HepG2 (cell line): ENCODE data around the gene KIF17. TPM values are rescaled to one million over a fixed set of nuclear protein-coding genes. Genes with fewer than 3 reads are reported as not detected.

Source experiments
- ATAC-seq: fragments of 200-7000 bp; cut with Tn5 transposase; 3 replicates; pipeline ENCODE4 v1.9.1; 2020; ENCODE audit warnings: mild to moderate bottlenecking, moderate library complexity
- BruUV-seq: library from RNA; stranded (reverse); fragments of 400-500 nt; replicated peaks from 2 replicates; lab custom pipeline; 2021; lab: Mats Ljungman, UMichigan
- CTCF ChIA-PET: fragments of 300-600 bp; formaldehyde crosslinking; extraction: SDS; loops from one replicate; lab custom pipeline; 2021; ENCODE audit warnings: low total read pairs, inconsistent platforms, low intra/inter-chr PET ratio; lab: Yijun Ruan, JAX
- POLR2A ChIA-PET: fragments of 350-600 bp; sonication (Branson Sonifier 250); formaldehyde crosslinking; loops from one replicate; lab custom pipeline; 2020; ENCODE audit warnings: antibody characterized with exemption, inconsistent platforms; lab: Yijun Ruan, JAX
- DNase-seq: peaks from one replicate; pipeline ENCODE4 v3.0.0-alpha.2; 2015; ENCODE audit warnings: low spot score
- FAIRE-seq: peaks from 3 replicates; lab custom pipeline; 2011; peaks lifted over from hg19 to GRCh38; lab: Jason Lieb, UNC
- H2AFZ ChIP-seq: one replicate; pipeline ENCODE4 v1.6.1; 2011; ENCODE audit warnings: low read length, inconsistent platforms
- H3K27ac ChIP-seq: fragments of 300-600 bp; 3 replicates; pipeline ENCODE4 v1.8.0; 2011; ENCODE audit warnings: mixed run types, mild to moderate bottlenecking, mixed read lengths, low read length, inconsistent platforms; ENCODE audit not compliant: insufficient read depth; ENCODE audit errors: extremely low read length
- H3K27me3 ChIP-seq, 2 experiments: fragments of 200-600 bp in 1 of 2; 2 replicates in 1 of 2; 3 replicates in 1 of 2; pipeline versions ENCODE4 v1.6.0 to v1.8.0; 2011; ENCODE audit warnings: low read length in 2 of 2, mild to moderate bottlenecking in 2 of 2, moderate library complexity in 2 of 2, inconsistent platforms in 1 of 2; ENCODE audit not compliant: insufficient read depth in 2 of 2, control insufficient read depth in 1 of 2
- H3K36me3 ChIP-seq, 2 experiments: fragments of 200-600 bp in 1 of 2; replicated peaks in 1 of 2; 2 replicates in 1 of 2; 3 replicates in 1 of 2; pipeline versions ENCODE4 v1.5.1 to v1.8.0; 2011; ENCODE audit warnings: low read length in 2 of 2, inconsistent platforms in 1 of 2; ENCODE audit not compliant: insufficient read depth in 2 of 2, control insufficient read depth in 1 of 2
- H3K4me1 ChIP-seq: 2 replicates; pipeline ENCODE4 v1.5.1; 2012; ENCODE audit warnings: low read length, inconsistent platforms; ENCODE audit not compliant: insufficient read depth
- H3K4me2 ChIP-seq: 2 replicates; pipeline ENCODE4 v1.6.0; 2011; ENCODE audit warnings: low read depth, low read length, inconsistent platforms
- H3K4me3 ChIP-seq, 3 experiments: fragments of 200-600 bp in 1 of 3; sonication (generic), shearing (Covaris generic) in 1 of 3; replicated peaks in 1 of 3; 2 replicates each; pipeline ENCODE4 v1.5.1; 2011 to 2016; ENCODE audit warnings: low read length in 3 of 3, inconsistent platforms in 2 of 3, low read depth in 2 of 3, mild to moderate bottlenecking in 2 of 3, control low read depth in 1 of 3, mixed read lengths in 1 of 3; ENCODE audit not compliant: insufficient read depth in 1 of 3
- H3K79me2 ChIP-seq: one replicate; pipeline ENCODE4 v1.6.1; 2011; ENCODE audit warnings: low read length, inconsistent platforms; ENCODE audit not compliant: insufficient read depth
- H3K9ac ChIP-seq: 2 replicates; pipeline ENCODE4 v1.6.0; 2011; ENCODE audit warnings: mild to moderate bottlenecking, low read depth, low read length, inconsistent platforms; ENCODE audit not compliant: insufficient read depth
- H3K9me3 ChIP-seq: 2 replicates; pipeline ENCODE4 v1.5.1; 2012; ENCODE audit warnings: mild to moderate bottlenecking, low read length
- H4K20me1 ChIP-seq: 2 replicates; pipeline ENCODE4 v1.6.0; 2011; ENCODE audit warnings: inconsistent platforms, mild to moderate bottlenecking, low read length, moderate library complexity; ENCODE audit not compliant: insufficient read depth
- AGO2 ChIP-seq: fragments of 200-400 bp; formaldehyde crosslinking; optimal IDR thresholded peaks from 2 replicates; pipeline ENCODE3; 2017; ENCODE audit warnings: mild to moderate bottlenecking, low read depth, low read length, moderate library complexity
- NFE2L2 ChIP-seq: fragments of 150-350 bp; IDR thresholded peaks from 2 replicates; pipeline ENCODE4 v1.6.1; 2014; ENCODE audit warnings: low read length
- NFKB2 ChIP-seq: sonication (generic); formaldehyde crosslinking; IDR thresholded peaks from 2 replicates; pipeline ENCODE4 v1.4.0; 2020; ENCODE audit warnings: missing genetic modification reagents, borderline replicate concordance
- WGBS: methylation state at CpG from one replicate; pipeline ENCODE4 v1.1.6; 2017; ENCODE audit warnings: low lambda C conversion rate; 5-methylcytosine and 5-hydroxymethylcytosine counted together
- in situ Hi-C: cut with HindIII; loops from 2 replicates; pipeline ENCODE4 v1.10.0; 2017; ENCODE audit warnings: low pct_unique_long_range_greater_than_20kb; ENCODE audit not compliant: extremely low pct_ligation_motif_present
- intact Hi-C: fragments of 100-400 bp; cut with micrococcal nuclease; formaldehyde crosslinking; loops from one replicate; pipeline ENCODE4 v1.10.0; 2022; ENCODE audit not compliant: unreplicated experiment
- polyA plus RNA-seq, 8 experiments: library from polyadenylated mRNA; depleted of rRNA in 3 of 8; stranded (reverse) in 7 of 8; unstranded in 1 of 8; fragments of >200 nt; fragmentation: Illumina TruSeq in 4 of 8; extraction: Trizol in 4 of 8; gene quantifications; 2 replicates each; pipeline versions ENCODE4 v1.2.1 to v1.2.3, GENCODE V29; 2011 to 2016; ENCODE audit warnings: low read depth in 4 of 8, missing spikeins in 1 of 8, mixed read lengths in 1 of 8; ENCODE audit not compliant: insufficient read depth in 1 of 8
- total RNA-seq, 5 experiments: library from RNA; depleted of rRNA; stranded (reverse); fragments of >200 nt; fragmentation: Illumina TruSeq; extraction: Trizol; gene quantifications; 2 replicates each; pipeline ENCODE4 v1.2.3, GENCODE V29; 2016; ENCODE audit warnings: low read depth in 1 of 5
- TF ChIP-seq, protein P1 (sequence below): sonication (generic); formaldehyde crosslinking; IDR thresholded peaks from 2 replicates; pipeline ENCODE4 v1.4.0; 2020; ENCODE audit warnings: mild to moderate bottlenecking, low read depth, missing genetic modification reagents

The KIF17 gene
- total and polyA plus RNA-seq, 2 of the 13 experiments (the other 11 are each of a cell fraction or from before 2014, with no cell fraction given), result 0.24 to 0.44 TPM

DNA sequence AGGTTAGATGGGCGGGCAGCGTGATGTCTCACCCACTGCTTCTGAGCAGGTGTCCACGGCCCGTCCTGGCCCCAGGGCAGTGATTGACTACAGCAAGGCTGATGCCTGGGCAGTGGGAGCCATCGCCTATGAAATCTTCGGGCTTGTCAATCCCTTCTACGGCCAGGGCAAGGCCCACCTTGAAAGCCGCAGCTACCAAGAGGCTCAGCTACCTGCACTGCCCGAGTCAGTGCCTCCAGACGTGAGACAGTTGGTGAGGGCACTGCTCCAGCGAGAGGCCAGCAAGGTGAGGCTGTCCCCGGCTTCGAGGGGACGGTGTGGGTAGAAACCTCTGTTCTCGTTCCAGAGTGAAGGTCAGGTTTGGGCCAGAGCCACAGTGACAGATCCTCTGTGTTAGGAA is 68.9 kb downstream of the KIF17 start:
- Histone ChIP-seq H3K27ac (no peak overlapping the region), H3K36me3 (peaks cover 21 to 49% of the 10 kb centered on the region in 2 experiments), H2AFZ (no peak overlapping the region), H3K9ac (no peak overlapping the region), H3K4me3 (no peak overlapping the region), H4K20me1 (no peaks in the 10 kb centered on the region), H3K4me2 (no peak overlapping the region), H3K4me1 (no peaks in the 10 kb centered on the region), H3K9me3 (no peaks in the 10 kb centered on the region), H3K27me3 (no peaks in the 10 kb centered on the region), H3K79me2 (no peaks in the 10 kb centered on the region)
- FAIRE-seq (no peak), ATAC-seq (peak; percentile 19; the same call in 2 of the 3 replicates), DNase-seq (no peak)
- in situ Hi-C loops (no loop called here), intact Hi-C loops (no loop called here)
- TF ChIP-seq, protein P1, sequence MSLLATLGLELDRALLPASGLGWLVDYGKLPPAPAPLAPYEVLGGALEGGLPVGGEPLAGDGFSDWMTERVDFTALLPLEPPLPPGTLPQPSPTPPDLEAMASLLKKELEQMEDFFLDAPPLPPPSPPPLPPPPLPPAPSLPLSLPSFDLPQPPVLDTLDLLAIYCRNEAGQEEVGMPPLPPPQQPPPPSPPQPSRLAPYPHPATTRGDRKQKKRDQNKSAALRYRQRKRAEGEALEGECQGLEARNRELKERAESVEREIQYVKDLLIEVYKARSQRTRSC (CRISPR knock-in tag), result no peak
- TF ChIP-seq AGO2, result peak; percentile 30
- ChIA-PET POLR2A (interaction anchor here (1.8 kb wide), 1 partner anchor 13 kb away, joined by 9 read pairs; the partner anchor contains the start of gene DDOST), CTCF (no interaction called here)
- WGBS, result 95% methylated on average over 13 of the region's 15 CpGs
- no TSS peak for BruUV-seq

DNA sequence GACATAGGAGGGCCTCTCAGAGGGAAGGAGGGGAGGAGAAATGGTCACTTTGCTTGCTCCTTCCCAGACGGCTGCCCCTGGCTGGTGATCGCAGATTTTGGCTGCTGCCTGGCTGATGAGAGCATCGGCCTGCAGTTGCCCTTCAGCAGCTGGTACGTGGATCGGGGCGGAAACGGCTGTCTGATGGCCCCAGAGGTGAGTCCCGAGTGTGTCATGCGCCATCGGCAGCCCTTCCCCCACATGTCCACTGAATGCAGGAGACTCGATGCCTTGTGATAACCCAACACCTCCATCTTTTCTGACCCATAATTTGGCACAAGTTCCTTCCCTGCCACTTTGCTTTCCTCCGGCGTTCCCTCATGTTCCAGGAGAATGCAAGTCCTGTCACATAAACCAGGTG is 69.4 kb downstream of the KIF17 start:
- in situ Hi-C loops, result no loop called here
- intact Hi-C loops, result no loop called here

More for the DNA sequence above, 69.4 kb downstream of the KIF17 start:
- WGBS, result 98% methylated on average over 10 of the region's 13 CpGs
- no peak overlapping the region for H3K4me2 ChIP-seq
- CTCF ChIA-PET, result no interaction called here
- DNase-seq (no peak), ATAC-seq (no peak), FAIRE-seq (no peak)
- H3K27ac ChIP-seq, result no peak overlapping the region
- H3K27me3 ChIP-seq, result no peaks in the 10 kb centered on the region
- BruUV-seq, result no TSS peak
- H3K36me3 ChIP-seq, result peaks cover 18 to 44% of the 10 kb centered on the region in 2 experiments
- H2AFZ ChIP-seq, result no peak overlapping the region
- H3K9me3 ChIP-seq, result no peaks in the 10 kb centered on the region
- H4K20me1 ChIP-seq, result no peaks in the 10 kb centered on the region
- H3K79me2 ChIP-seq, result no peaks in the 10 kb centered on the region
- TF ChIP-seq NFKB2 (CRISPR knock-in tag) (0 out of 2 replicates have a peak, but pooled peaks have one; percentile 22), NFE2L2 (no peak)
- TF ChIP-seq, all 625 proteins: peak for 1
- POLR2A ChIA-PET, result no interaction called here
- no peaks in the 10 kb centered on the region for H3K4me1 ChIP-seq
- no peak overlapping the region for H3K4me3 ChIP-seq
- H3K9ac ChIP-seq, result no peak overlapping the region
